HG03135 (cell line): Measurements from ENCODE around the gene CARMIL1.
"Not testable (repeated sequence)": the region's sequence is repeated elsewhere in the genome, so short reads cannot be mapped to it uniquely, and the experiment has no call there.

Experiments used
- ATAC-seq: cut with Tn5 transposase; IDR thresholded peaks from one replicate; pipeline ENCODE4 v1.9.1; 2021; ENCODE audit warnings: mild to moderate bottlenecking, moderate library complexity; ENCODE audit not compliant: unreplicated experiment

Gene CARMIL1

DNA sequence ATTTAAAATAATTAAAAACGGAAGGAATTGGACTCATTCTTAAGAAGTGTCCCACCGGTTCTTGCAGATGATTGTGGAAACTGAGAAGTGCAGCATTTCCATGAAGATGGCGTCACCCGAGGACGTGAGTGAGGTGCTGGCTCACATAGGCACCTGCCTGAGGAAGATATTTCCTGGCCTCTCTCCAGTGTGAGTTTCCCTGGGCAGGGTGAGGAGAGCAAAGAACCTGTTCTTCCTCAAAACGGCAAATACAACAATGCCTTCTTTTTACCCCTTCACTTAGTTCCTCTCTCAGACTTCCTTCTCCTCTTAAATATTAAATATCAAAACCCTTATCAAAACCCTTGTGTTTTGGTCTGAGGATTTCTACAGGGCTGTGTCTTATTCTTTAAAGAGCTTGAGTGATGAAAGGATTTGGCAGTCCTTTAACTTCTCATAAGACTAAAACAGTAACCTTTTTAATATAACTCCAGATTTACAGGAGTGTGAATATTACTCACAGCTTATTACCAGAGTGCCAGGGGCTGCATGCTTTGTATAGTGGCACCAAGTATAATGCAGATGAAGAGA lies 156.3 kb downstream of the CARMIL1 start:
- no peak for ATAC-seq

DNA sequence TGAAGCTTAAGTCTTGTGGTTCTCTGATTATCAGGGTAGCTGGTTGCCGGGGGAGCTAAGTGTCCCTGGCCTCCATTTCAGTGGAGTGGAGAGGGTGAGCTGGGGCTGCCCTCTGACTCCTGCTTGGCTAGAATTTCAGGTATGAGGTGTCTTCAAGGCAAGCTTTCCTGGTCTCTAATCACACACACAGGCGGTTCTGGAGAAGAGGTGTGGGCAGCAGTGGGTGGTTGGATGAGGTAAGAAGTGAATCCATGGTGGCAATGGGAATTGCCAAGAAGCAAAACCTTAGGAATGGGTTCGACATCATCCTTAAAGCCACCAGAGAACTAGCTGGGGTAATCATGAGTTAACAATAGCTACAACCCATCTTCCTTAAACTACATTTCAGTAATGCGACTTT lies 157.6 kb downstream of the CARMIL1 start:
- no peak for ATAC-seq

DNA sequence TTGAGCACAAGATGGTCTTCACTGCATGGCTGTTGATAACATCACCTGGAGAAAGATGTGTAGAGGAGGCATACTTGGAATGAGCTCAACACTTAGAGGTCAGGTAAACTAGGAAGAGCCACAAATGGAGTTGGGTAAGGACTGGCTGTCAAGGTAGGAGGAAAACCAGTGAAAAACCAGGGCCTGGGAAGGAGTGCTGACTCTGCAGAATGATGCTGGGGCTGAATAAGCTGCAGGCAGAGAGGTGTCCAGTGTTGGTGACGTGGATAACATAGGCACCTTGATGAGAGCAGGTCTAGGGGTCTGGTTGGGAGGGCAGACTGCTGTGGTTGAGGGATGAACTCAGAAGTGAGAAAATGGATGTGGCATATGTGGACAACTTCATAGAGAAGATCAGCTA lies 160.2 kb downstream of the CARMIL1 start:
- no peak for ATAC-seq

DNA sequence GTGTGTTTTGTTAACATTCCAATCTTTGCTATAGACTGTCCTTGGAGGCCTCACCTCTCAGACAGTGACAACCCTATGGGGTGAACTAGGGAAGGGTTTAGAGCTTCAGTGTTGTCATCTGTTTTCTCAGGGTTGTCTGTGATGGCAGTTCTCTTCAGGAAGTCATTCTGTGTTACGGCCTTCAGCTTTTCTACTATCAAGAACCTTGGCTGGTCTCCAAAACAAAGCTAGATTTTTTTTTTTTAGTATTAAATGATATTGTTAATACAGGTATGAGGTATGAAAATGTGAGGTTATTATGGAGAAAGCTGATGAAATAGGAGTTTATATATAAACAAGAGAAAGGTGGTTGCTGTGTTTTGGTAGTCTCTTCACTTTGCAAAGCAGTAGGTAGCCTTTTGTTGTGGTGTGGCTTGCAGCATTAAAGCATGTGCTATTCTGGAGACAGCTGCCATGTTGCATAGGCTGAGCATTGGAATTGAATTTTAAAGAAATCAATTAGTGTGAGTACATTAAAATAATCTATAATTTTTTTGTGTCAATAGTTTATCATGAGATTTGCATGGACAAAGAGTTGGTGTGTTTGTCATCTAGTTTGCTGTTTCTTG lies 162.6 kb downstream of the CARMIL1 start:
- ATAC-seq, result no peak

DNA sequence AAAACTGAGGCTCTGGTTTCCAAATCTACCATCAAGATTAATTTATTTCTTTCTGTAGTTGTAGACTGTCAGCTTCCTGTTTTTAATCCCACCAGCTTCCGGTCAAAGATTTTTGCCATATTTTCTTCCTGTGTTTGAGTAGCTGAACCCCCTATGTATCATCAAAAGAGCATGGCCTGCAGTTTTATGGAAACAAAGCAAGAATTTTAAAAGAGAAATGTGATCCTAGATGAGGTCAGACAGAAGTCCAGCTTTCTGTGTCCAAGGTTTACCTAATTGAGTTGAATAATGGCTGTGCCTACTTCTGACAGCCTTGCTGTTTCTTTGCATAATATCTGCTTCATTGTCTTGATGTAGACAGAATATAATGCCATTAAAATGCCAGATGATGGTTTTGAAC lies 163.7 kb downstream of the CARMIL1 start:
- no peak for ATAC-seq

DNA sequence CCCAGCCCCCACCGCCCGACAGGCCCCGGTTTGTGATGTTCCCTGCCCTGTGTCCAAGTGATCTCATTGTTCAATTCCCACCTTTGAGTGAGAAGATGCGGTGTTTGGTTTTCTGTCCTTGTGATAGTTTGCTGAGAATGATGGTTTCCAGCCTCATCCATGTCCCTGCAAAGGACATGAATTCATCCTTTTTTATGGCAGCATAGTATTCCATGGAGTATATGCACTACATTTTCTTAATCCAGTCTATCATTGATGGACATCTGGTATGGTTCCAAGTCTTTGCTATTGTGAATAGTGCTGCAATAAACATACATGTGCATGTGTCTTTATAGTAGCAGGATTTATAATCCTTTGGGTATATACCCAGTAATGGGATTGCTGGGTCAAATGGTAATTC lies 165.3 kb downstream of the CARMIL1 start:
- ATAC-seq, result not testable (repeated sequence)

DNA sequence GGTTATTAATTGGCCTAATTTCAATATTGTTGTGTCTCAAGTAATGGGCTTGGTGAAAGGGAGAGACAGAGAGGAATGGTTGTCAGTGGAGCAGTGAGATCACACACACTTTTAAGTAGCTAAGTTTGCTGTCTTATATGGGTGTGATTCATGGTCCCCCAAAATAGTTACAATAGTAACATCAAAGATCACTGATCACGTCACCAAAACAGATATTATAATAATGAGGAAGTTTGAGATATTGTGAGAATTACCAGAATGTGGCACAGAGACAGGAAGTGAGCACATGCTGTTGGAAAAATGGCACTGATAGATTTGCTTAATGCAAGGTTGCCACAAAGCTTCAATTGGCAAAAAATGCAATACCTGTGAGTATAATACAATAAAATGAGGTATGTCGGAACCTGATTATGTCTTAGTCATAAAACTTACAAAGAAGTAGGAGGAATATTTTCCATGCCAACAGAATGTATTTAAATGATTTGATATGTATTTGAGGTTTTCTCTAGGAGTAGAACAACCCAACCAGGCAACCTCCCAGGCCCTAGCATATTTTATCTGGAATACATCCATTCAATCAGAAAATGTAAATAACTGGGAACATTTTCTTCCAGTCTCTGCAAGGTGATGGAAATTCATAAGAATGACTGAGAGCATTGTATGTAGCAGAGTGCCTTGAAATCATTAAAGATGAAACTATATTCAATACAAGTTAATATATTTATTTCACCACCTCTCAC lies 167.8 kb downstream of the CARMIL1 start:
- no peak for ATAC-seq

DNA sequence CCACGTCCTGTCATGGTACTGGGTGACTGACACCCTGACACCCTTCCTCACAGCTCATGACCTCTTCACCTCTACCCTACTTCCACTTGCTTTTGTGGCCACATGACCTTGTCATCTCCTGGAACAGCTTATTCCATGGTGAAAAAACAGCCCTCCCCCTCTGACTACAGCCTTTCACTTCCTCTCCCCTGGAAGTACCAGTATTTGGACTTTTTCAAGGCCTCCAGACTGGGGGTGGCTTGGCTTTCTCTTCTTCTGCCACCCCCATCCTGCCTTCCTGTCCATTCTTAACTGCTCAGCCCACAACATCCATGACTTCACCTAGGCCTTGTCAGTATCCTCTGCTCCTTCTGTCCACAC lies 168.4 kb downstream of the CARMIL1 start:
- no peak for ATAC-seq

DNA sequence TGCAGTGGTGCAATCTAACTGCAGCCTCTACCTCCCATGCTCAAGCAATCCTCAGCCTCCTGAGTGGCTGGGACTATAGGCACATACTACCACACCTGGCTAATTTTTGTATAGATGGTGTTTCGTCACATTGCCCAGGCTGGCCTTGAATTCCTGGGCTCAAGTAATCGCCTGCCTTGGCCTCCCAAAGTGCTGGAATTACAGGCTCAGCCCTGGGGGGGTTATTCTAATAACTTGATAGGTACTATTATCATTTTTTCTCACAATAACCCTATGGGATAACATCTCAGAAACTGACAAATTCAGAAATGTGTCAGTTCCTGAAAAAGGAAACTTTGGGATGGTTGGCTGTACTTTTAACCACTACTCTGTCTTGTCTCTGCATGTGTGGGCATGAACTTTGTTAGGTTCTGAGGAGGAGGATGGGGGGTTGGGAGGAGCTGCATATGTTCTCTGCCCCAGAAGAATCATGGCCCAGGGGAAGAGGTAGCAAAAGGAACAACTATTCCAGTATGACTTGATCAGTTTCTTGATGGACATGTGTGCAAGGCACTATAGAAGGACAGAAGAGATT lies 169.9 kb downstream of the CARMIL1 start:
- no peak for ATAC-seq

DNA sequence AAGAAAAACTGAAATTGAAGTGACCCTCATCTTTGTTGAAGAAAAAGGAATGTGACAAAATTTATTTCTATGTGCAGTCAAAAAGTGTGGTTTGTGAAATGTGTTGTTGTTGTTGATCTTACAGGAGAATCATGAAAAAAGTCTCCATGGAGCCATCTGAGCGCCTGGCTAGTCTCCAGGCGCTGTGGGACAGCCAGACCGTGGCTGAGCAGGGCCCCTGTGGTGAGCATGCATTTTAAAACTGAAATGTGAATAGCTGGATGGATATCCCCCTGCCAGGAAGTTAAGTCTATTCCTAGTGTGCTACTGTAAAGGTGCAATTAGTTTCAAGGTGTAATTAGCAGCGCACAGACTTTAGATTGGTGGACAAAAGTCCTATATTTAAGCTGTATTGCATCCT lies 170.6 kb downstream of the CARMIL1 start:
- ATAC-seq, result no peak

DNA sequence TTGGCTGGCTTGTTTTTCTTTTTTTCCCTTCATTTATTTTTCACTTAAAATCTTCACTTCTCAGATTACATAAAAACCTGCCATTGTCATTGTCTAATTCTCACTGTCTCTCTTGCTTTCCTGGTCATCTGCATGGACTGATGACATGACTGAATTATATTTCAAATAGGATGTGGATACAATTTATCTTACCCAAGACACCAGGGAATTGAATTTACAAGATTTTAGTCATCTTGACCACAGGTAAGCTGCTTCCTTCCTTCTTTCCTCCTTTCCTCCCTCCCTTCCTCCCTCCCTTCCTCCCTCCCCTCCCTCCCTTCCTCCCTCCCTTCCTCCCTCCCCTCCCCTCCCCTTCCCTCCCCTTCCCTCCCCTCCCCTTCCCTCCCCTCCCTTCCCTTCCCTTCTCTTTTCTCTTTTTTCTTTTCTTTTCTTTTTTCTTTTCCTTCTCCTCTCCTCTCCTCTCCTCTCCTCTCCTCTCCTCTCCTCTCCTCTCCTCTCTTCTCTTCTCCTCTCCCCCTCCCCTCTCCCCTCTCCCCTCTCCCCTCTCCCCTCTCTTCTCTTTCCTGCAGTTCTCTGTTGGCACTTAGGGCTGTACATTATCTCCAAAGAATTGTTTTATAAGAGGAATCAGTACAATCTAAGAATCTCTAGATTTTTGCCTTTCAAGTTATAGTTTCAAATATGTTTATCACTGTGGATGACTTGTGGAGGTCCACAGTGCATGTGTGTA lies 171.5 kb downstream of the CARMIL1 start:
- no peak for ATAC-seq

DNA sequence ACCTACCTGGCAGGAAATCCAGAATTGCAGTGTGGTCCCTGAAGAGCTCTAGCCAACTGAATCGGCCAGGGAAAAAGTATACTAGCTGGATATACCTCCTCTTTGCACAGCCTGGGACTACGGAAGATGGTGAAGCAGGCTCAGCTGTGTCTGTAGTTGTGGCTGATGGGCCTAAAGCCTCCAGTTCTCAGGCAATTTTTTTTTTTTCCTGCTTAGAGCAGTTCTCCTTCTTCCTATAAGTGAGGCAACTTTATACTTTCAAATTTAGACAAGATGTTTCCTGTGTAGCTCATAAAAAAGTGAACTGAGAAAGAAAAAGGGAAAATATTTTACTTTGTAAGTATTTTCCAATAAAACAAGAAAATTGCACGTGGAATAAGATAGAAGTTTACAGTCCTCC lies 172.9 kb downstream of the CARMIL1 start:
- no peak for ATAC-seq

DNA sequence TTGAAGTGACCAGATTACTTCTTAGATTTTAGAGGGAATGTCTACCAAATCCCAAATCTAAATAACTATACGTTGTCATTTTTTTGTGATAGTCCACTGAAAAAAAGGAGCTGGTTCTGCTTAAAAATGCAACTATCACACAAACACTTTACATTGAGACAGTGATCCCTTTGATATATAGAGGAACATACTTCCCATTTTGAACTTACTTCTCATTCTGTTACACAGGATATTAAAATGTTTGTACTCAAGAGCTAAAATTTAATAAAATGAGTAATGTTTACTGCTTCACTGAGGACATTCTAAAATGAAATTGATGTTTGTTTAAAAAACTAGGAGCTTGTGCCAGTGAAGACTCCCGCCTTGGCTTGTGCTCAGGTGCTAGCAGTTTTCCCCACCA lies 174.1 kb downstream of the CARMIL1 start:
- no peak for ATAC-seq

DNA sequence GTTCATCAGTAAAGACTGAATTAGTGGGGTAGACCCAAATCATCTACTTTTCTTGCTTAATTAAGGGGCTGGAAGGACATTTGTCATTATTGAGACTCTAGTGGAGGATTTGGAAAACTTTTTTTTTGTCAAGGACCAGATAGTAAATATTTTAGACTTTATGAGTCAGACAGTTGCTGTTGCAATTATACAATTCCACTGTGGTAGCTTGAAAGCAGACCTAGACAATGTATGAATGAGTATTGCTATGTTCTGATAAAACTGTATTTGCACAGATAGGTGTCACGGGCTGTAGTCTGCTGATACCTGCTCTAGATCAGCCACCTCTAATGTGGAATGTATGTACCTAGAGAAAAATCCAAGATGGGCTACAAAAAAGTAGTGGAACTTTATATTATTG lies 175.0 kb downstream of the CARMIL1 start:
- ATAC-seq, result no peak

DNA sequence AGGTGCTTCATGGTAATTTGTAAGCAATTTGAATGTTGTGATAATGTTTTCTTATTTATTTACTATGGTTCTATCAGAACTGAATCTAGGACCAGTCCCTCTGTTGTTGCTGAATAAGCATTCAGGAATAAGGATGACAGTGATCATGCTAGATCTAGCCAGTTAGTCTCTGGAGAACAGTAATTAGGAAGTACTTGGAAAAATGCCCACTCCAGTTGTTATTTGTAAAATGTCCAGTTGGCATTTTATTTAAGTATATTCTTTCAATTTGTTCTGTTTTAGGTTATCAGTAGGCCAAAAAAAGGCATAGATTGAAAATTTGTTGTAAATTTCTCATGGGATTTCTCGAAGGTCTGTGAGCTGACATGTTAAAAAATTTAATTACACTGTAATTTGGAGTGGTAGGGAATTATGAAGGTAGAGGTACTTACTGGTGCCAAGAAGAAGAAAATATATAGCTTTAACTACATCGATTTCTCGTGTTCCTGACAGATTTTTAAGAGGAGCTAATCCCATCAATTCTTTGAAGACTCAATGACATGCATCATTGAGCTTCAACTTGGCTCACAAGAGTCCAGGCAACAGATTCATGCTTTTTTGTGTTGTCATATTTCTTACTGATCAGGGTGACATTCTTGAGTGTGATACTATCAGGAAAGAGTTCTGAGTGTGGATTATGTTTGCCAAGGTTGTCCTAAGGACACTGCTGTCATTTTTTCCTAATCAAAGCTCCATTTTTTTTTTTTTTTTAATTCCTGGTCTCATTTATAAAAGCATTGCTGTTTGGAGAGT lies 177.3 kb downstream of the CARMIL1 start:
- ATAC-seq, result no peak

DNA sequence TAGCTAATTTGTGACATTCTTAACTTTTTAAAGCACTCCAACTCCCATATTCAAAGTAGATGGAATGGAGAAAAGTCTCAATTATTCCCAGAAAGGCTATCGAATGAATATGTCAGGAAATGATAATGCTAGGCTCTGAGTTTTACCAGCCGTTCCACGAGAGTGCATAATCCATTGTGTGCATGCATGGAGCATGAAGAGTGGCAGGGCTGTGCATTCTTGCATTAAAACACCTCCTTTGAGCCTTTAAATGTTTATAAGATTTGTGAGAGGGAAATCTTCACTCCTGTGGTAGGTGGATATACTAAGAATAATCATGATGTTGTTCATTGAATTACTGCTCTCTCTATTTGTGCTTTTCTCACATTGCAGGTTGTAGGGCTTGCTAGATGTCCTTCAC lies 178.3 kb downstream of the CARMIL1 start:
- ATAC-seq, result no peak

DNA sequence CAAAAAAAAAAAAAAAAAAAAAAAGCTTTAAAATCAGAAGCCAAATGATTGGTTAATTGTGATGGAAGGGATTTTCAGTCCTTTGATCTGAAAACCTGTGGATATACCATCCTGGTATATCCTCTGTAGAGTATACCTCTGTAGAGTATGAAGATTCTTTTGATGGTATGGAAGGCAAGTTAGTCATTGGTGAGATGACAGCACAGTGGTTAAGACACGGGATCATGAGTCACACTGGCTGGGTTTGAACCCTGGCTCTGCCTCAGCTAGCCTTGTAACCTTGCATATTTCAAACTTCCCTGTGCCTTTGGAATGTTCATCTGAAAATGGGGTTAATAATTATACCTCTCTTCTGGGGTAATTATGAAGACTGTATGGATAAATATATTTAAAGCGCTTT lies 179.3 kb downstream of the CARMIL1 start:
- ATAC-seq, result no peak

DNA sequence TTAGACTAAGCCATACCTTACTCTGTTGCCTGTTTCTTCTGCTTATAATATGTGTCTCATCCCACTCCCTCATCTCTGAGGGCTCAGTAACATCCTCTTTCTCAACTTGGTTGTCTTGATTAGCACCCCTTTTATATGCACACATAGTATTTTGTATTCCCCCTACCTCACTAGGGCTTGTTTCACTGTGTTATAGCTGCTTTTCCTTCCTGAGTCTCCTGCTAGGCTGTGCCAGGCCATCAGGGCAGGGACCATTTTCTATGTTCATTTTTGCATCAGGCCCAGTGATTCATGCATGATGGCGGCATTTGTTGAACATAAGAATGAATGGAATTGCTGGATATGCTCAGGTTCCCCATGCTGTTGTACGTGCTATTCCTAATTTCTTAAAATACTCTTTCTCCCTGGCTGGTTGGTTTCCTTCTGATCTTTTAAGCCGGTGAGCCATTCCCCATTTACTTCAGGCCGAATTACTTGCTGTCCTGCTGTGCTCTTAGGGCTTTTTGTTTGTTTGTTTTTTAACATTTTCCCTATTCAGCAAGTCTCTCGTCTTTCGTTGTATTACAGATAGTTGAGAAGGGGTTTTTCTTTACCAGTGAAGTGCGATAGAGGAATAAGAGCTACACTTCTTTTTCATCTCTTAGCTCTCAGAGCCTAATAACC lies 183.2 kb downstream of the CARMIL1 start:
- ATAC-seq, result no peak

DNA sequence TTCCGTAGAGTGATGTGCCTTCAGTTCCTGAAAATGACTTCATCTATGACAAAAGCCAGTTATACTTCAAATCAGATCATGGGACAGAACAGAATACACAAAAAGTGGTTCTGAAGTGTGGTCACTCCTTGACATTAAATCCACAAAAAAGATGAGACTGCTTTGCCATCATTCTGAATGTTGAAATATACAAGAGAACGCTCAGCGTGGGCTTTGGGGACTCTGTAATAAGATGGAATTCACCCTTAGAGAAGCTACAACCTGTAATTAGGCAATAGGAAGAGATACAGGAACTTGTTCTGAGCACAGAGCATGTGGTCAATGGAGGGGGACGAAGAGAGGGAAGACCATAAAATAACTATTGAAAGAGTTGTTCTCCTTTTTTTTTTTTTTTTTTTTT lies 184.3 kb downstream of the CARMIL1 start:
- ATAC-seq, result no peak

DNA sequence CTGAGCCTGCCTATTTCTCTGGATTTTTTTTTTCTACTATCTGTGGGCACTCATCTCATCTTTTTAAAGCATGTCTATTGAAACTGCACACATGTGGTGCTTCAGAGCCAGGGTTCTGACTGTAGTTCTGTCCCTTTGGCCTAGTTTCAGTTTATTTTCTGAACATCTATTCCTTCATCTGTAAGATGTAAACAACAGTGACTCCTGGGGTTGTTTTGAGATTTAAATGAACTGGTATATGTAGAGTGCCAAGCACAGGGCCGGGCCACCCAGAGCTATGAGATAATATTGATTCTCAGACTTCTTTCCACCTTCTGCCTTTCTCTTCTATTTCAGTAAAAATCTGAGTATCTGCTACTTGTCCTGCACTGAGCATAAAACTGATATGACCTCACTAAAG lies 185.1 kb downstream of the CARMIL1 start:
- ATAC-seq, result no peak
